GM19468 (cell line): ENCODE data around the gene IL27RA.
"Not testable (repeated sequence)": the region's sequence is repeated elsewhere in the genome, so short reads cannot be mapped to it uniquely, and the experiment has no call there.

Source experiments
- ATAC-seq: cut with Tn5 transposase; IDR thresholded peaks from one replicate; pipeline ENCODE4 v1.9.1; 2021; ENCODE audit warnings: mild to moderate bottlenecking, moderate library complexity, moderate number of reproducible peaks; ENCODE audit not compliant: unreplicated experiment; ENCODE audit errors: extremely low read depth

Gene IL27RA

DNA sequence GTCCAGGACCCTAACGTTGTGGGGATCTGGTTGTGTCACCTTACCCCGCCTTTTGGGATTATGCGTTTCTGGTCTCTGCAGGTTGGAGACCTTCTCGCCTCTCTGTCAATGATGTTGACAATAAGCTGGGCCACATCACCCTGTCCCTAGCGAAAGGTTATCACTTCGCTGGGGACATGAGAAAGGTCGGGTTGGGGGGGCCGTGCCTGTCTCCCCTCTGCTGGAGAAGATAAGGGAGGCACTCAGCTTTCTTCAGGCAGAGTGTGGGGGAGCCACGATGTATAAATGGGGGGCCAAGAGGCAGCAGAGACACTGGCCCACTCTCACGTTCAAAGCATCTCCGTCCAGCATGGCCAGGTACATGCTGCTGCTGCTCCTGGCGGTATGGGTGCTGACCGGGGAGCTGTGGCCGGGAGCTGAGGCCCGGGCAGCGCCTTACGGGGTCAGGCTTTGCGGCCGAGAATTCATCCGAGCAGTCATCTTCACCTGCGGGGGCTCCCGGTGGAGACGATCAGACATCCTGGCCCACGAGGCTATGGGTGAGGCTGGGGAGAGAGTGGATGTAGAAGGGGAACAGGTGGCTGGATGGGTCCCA lies 3.6 kb upstream of the IL27RA start, which contains the start of gene RLN3:
TSS of gene RLN3 (plus strand) at position 293 of the 595 bp plus-strand sequence. CDS start at position 350, 57 bp downstream.
- ATAC-seq, result no peak

DNA sequence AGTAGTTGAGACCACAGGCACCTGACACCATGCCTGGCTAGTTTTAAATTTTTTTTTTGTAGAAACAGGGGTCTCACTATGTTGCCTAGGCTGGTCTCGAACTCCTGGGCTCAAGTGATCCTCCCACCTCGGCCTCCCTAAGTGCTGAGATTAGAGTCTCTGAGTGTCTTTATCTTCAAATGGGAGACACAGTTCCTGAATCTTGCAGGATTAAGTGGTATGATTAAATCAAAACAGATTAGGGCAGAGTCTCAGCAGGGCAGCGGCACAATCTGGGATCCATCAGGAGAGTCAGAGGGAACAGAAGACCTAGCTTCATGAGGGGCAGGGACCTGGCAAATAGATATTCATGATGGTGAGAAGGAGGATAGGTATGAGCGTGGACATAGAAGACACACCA lies 2.7 kb upstream of the IL27RA start:
- ATAC-seq, result no peak

DNA sequence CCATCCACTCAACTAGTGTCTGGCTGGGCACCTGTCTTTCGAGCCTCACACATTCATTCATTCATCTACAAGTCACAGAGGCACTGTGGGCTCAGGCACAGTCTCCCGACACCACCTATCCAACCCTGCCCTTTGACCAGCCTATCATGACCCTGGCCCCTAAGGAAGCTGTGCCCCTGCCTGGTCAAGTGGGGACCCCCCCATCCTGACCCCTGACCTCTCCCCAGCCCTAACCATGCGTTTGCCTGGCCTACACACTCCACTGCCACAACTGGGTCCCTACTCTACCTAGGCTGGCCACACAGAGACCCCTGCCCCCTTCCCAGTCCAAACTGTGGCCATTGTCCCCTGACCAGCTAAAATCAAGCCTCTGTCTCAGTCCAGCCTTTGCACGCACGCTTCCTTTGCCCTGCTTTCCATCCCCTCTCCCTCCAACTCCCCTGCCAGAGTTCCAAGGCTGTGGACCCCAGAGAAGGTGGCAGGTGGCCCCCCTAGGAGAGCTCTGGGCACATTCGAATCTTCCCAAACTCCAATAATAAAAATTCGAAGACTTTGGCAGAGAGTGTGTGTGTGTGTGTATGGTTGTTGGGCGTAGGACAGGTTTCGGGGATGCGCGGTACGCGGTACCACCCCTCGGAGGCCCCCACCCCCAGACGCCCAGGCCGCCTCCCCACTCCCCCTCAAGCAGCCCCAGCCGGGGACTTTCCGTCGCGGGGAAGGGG lies 404 bp upstream of the IL27RA start:
- no peak for ATAC-seq

DNA sequence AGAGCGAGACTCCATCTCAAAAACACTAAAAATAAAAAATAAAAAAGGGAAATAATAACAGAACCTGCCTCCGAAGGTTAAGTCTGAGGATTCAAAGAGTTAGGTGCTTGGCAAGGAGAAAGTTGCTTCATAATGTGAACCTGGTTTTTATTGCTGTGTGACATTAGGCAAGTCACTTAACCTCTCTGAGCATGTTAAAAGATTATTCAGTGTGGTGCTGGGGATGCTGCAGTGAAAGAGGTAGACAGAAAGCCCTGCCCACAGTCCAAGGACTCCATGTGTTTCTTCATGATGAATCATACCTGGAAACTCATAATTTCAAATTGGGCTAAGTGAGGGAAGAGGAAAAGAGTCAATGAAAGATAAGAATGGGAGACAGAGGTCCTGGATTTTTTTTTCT lies 2.4 kb downstream of the IL27RA start:
- no peak for ATAC-seq

DNA sequence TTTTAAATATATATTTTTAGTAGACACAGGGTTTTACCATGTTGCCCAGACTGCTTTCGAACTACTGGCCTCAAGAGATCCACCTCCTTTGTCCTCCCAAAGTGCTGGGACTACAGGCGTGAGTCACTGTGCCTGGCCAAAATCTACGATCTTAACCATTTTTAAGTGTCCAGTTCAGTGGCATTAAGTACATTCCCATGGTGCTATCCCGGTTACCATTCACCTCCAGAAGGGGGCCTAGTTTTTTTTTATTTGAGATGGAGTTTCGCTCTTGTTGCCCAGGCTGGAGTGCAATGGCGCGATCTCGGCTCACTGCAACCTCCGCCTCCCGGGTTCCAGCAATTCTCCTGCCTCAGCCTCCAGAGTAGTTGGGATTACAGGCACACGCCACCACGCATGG lies 3.6 kb downstream of the IL27RA start:
- ATAC-seq, result not testable (repeated sequence)

DNA sequence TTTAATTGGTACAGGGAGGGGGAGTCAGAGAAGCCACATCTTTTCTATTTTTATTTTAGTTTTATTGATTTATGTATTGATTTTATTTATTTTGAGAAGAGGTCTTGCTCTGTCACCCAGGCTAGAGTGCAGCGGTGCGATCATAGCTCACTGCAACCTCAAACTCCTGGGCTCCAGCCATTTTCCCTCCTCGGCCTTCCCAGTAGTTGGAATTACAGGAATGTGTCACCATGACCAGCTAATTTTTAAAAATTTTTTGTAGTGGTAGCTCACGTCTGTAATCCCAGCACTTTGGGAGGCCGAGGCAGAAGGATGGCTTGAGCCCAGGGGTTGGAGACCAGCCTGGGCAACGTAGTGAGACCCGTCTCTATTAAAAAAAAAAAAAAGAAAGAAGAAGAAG lies 4.1 kb downstream of the IL27RA start:
- no peak for ATAC-seq

DNA sequence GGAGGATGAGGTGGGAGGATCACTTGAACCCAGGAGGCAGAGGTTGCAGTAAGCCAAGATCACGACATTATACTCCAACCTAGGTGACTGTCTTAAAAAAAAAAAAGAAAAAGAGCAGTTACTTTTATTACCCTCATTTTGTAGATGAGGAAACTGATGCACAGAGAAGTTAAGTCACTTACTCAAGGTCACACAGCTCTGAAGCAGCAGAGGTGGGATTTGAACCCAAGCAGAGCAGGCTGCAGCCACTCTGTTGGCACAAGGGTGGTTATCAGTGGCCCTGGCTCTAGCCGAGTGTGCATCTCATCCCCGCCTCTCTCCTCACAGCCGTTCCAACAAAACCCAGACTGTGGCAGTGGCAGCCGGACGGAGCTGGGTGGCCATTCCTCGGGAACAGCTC lies 7.6 kb downstream of the IL27RA start:
- ATAC-seq, result no peak

DNA sequence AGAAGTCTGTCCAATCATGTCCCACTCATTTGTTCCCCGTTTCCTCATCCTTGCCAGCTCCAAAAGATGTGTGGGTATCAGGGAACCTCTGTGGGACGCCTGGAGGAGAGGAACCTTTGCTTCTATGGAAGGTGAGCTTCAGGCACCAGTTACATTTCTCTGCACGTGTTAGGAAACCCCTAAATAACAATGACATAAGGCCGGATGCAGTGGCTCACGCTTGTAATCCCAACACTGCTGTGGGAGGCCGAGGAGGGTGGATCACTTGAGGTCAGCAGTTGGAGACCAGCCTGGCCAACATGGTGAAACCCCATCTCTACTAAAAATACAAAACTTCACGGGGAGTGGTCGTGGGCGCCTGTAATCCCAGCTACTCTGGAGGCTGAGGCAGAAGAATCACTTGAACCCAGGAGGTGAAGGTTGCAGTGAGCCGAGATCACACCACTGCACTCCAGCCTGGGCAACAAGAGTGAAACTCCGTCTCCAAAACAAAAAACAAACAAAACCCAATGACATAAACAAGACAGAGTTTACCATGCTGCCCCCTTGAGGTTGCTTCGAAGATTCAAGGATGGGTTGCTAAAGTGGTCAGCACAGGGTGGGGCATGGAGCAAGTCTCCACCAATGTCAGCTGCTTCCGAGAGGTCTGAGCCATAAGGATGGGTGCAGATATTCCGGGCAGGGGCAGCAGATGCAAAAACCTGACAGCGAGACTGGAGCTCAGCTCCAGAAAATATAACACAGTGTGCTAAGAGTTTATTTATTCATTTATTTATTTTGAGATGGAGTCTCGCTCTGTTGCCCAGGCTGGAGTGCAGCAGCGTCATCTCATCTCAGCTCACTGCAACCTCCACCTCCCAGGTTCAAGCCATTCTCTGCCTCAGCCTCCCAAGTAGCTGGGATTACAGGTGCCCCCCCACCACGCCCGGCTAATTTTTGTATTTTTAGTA lies 11.4 kb downstream of the IL27RA start:
- not testable (repeated sequence) for ATAC-seq

DNA sequence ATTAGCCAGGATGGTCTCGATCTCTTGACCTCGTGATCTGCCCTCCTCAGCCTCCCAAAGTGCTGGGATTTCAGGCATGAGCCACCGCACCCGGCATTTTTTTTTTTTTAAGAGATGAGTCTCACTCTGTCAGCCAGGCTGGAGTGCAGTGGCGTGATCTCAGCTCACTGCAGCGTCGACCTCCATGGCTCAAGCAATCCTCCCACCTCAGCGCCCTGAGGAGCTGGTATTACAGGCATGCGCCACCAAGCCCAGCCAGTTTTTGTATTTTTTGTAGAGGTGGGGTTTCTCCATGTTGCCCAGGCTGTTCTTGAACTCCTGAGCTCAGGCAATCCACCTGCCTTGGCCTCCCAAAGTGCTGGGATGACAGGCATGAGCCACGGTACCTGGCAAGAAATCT lies 16.3 kb downstream of the IL27RA start:
- ATAC-seq, result not testable (repeated sequence)

DNA sequence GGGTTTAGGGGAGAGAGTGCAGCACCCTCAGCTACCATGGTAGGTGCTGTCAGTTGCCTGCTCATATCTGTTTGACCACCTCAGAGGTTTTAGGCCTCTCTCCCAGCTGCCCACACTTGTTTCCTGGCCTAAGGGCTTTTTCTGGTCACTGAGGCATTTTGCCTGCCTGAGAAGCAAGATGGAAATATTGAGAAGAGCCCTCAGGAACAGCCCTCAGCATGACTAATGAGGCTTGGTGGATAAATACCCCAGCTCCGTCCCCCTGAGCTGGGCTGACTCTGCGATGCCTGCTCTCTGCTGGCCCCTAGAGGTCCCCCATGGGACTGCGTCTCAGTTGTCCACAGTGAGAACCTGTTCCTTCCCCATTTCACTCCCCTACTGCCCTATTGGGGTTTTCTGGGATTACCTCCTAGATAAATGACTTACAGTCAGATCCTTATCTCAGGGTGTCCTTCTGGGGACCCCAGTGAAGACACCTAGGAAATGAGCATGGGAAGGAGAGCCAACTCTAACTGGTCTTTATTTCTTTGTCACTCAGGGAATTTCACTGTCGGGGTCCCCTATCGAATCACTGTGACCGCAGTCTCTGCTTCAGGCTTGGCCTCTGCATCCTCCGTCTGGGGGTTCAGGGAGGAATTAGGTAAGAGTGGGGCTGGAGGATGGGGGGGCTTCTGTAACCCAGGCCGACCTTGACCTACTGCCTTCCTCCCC lies 17.0 kb downstream of the IL27RA start:
- no peak for ATAC-seq

DNA sequence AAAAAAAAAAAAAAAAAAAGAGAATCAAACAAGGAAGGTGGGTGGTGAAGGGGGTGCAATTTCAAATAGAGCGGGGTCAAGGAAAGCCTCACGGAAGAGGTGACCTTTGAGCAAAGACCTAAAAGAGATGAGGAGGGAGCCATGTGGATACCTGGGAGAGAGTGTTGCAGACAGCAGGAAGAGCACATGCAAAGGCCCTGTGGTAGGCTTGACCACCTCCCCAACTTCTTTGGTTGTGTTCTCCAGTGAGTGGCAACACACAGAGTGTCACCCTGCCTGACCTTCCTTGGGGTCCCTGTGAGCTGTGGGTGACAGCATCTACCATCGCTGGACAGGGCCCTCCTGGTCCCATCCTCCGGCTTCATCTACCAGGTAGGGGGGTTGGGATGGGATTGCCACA lies 18.9 kb downstream of the IL27RA start:
- ATAC-seq, result no peak

DNA sequence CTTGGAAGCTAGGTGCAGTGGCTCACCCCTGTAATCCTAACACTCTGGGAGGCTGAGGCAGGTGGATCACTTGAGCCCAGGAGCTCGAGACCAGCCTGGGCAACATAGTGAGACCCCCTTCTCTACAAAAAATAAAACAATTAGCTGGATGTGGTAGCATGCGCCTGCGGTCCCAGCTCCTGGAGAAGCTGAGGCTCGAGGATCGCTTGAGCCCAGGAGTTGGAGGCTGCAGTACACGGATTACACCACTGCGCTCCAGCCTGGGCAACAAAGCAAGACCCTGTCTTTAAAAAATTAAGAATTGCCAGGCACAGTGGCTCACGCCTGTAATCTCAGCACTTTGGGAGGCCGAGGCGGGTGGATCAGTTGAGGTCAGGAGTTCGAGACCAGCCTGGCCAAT lies 19.4 kb downstream of the IL27RA start:
- not testable (repeated sequence) for ATAC-seq

DNA sequence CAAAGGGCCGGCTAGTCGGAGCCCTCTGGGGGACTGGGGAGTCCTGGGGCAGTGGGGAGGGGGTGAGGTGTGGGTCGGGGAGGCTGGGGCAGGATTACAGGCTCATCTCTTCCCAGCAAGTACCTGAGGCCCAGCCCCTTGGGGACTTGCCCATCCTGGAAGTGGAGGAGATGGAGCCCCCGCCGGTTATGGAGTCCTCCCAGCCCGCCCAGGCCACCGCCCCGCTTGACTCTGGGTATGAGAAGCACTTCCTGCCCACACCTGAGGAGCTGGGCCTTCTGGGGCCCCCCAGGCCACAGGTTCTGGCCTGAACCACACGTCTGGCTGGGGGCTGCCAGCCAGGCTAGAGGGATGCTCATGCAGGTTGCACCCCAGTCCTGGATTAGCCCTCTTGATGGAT lies 20.4 kb downstream of the IL27RA start:
- no peak for ATAC-seq

DNA sequence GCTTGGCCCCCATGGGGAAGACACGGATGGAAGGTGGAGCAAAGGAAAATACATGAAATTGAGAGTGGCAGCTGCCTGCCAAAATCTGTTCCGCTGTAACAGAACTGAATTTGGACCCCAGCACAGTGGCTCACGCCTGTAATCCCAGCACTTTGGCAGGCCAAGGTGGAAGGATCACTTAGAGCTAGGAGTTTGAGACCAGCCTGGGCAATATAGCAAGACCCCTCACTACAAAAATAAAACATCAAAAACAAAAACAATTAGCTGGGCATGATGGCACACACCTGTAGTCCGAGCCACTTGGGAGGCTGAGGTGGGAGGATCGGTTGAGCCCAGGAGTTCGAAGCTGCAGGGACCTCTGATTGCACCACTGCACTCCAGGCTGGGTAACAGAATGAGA lies 20.9 kb downstream of the IL27RA start:
- ATAC-seq, result no peak

DNA sequence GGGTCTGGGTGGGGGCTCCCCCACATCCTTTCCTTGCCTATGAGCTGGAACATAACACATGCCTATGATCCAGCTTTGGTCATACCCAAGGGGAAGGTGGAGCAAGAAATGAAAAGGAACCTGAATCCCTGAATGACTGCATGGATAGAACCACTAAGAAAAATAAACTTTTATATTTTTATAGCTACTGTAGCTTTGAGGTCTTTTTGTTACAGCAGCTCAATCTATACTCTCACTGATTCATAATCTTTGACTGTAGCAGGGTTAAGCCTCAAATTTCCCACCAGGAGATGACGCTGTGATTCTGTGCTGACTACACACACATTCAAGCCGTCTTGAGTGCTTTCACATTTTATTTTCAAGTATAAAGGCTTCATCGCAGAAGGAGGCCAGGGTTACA lies 21.5 kb downstream of the IL27RA start:
- no peak for ATAC-seq

DNA sequence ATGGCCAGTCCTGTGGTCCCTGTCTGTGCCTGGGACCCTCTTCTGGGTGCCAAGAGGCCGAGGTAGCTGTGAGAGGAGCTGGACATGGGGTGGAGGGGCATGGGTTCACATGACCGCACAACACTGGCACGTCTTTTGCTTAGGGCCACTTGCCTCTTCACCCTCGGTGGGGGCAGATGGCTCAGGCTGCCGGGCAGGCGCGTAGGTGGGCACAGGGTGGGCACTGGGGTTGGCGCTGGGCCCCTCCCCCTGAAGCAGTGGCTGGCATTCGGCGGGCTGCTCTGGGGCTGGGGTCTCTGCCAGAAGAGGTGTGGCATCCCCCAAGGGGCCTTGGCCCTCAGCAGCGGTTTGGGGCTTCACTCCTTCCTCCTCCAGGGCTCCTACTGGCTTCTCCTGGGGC lies 21.9 kb downstream of the IL27RA start:
- ATAC-seq, result no peak

DNA sequence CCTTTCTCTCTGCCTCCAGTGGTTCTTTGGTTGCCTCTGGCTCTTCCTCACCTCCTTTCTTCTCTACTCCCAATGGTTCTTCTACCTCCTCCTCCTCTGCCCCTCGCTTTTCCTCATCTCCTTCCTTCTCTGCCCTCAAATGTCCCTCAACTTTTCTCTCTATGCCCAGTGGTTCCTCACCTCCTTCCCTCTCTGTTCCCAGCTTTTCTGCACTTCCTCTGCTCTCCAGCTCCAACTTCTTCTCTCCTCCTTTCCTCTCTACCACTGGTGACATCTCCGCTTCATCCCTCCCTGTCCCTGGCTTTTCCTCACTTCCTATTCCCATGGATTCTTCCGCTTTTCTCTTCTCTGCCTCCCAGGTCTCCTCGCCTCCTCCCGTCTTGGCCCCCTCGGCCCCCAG lies 22.5 kb downstream of the IL27RA start:
- no peak for ATAC-seq

DNA sequence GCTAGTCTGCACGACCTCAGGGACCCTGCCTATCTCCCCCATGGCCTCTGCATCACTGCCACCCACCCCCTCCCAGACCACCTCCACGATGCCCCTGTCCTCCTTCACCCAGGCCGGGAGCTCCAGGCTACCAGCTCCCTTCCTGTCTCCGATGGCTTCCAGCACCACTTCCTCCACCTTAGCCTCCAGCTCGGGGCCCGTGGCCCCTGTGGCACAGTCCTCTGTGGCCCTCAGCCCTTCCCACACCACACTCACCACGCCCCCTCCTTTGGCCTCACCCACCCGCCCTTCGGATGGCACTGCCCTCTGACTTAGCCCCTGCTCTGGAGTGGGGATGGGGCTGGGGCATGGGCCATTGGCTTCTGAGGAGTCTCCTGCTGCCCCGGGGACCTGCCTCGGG lies 23.2 kb downstream of the IL27RA start:
- no peak for ATAC-seq

DNA sequence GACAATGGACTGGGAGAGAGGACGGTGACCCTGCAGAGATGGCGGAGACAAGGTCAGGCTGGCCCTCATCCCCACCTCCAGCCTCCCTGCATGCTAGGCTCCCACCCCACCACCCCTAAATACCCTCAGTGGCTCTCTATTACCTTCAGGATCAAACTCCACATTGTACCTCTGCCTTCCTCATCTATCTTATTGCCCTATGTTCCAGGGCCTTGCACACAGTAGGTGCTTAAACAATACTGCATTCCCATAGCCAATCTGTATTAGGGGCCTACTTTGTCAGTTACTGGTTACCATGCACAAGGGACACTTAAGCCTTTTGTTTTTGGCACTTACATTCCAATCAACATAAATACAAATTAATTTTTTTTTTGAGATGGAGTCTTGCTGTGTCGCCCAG lies 23.8 kb downstream of the IL27RA start:
- ATAC-seq, result no peak

DNA sequence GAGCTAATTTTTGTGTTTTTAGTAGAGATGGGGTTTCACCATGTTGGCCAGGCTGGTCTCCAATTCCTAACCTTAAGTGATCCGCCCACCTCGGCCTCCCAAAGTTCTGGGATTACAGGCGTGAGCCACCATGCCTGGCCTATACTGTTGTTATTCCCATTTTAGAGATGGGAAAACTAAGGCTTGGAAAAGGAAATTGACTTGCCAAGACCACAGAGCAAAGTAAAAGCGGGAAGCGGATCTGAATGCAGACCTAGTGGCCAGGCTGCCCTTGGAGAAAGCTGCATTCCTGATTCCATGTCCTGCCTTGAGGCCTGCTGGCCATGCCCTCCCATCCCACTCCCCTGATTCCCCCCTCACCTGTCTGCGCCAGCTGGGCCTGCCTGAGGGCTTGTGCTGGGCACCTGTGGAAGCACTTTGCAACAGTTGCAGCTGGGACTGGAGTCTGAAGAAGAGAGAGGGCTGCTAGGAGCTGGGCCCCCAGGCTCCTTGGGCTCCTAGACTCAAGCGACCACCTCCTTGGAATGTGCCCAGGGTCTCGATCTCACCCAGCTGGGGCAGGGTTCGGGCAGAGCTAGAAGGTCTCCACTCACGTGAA lies 24.6 kb downstream of the IL27RA start:
- no peak for ATAC-seq
